ENCODE results near the gene TUT4. TPM values are rescaled to one million over a fixed set of nuclear protein-coding genes. Genes with fewer than 3 reads are reported as not detected.

Gene TUT4
- total and polyA plus RNA-seq, 4 donors, result 16.4 to 142 (median 28.5) TPM

DNA sequence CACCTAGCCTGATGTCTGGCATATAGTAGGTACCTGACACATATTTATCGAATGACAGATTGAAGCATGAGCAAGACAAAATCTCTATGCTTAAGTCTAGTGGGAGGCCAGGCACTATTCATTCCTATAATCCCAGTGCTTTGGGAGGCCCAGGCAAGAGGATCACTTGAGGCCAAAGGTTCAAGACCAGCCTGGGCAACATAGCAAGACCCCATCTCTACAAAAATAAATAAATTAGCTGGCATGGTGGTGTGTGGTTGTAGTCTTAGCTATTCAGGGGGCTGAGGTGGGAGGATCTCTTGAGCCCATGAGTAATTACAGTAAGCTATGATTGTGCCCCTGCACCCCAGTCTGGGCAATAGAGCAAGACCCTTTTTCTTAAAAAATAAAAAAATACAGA is 23.2 kb upstream of the TUT4 start:
- 95 to 100% methylated on average over 1 of the region's 1 CpG for WGBS, 2 donors
- no peaks in the 10 kb centered on the region for H3K27me3 ChIP-seq (ENCODE audit: control insufficient read depth in 3 of 3, insufficient read depth in 3 of 3, low read length in 2 of 3)
- H3K4me1 ChIP-seq (ENCODE audit: control insufficient read depth in 5 of 5, insufficient read depth in 5 of 5, low read length in 5 of 5), result peaks cover 0 to 3% (median 0%) of the 10 kb centered on the region in 5 donors
- no peak overlapping the region for H3K9ac ChIP-seq (ENCODE audit: insufficient read depth in 1 of 2, low read length in 2 of 2)
- ATAC-seq (ENCODE audit: insufficient read depth, low FRiP score) (no peak), DNase-seq (no peak)
- TF ChIP-seq, protein P1, sequence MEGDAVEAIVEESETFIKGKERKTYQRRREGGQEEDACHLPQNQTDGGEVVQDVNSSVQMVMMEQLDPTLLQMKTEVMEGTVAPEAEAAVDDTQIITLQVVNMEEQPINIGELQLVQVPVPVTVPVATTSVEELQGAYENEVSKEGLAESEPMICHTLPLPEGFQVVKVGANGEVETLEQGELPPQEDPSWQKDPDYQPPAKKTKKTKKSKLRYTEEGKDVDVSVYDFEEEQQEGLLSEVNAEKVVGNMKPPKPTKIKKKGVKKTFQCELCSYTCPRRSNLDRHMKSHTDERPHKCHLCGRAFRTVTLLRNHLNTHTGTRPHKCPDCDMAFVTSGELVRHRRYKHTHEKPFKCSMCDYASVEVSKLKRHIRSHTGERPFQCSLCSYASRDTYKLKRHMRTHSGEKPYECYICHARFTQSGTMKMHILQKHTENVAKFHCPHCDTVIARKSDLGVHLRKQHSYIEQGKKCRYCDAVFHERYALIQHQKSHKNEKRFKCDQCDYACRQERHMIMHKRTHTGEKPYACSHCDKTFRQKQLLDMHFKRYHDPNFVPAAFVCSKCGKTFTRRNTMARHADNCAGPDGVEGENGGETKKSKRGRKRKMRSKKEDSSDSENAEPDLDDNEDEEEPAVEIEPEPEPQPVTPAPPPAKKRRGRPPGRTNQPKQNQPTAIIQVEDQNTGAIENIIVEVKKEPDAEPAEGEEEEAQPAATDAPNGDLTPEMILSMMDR (IDR thresholded peaks at IDR 0.05; ENCODE audit: control extremely low read depth, extremely low read depth), result no peak
- peaks cover 0 to 3% (median 0%) of the 10 kb centered on the region in 4 donors for H3K9me3 ChIP-seq (ENCODE audit: control insufficient read depth in 4 of 4, insufficient read depth in 3 of 4, low read length in 3 of 4)
- H3K4me3 ChIP-seq, result no peak overlapping the region
- H3K27ac ChIP-seq (ENCODE audit: low read depth in 1 of 2, low read length in 1 of 2), result no peak overlapping the region
- H3K36me3 ChIP-seq (ENCODE audit: control insufficient read depth in 4 of 4, insufficient read depth in 4 of 4, low read length in 4 of 4), result no peaks in the 10 kb centered on the region

DNA sequence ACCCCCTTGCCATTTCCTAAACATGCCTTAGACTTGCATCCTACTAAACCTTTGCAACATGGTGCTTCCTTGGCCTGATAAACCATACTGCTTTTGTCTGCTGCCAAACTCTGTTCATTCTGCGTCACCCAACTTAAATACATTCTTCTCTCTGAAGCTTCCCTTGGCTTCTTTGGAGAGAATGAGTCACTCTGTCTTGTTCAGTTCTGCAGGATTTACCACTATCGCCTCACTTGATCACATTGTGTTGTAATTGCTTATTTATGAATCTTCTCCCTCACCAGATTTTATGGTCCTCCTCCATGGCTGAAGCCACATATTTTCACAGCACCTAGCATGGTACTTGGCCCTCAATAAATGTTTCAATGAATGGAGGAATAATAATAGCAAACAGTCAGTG is 21.7 kb upstream of the TUT4 start:
- 77 to 91% methylated on average over 2 of the region's 2 CpGs for WGBS, 2 donors
- ATAC-seq (ENCODE audit: insufficient read depth, low FRiP score), result peak; percentile 41

DNA sequence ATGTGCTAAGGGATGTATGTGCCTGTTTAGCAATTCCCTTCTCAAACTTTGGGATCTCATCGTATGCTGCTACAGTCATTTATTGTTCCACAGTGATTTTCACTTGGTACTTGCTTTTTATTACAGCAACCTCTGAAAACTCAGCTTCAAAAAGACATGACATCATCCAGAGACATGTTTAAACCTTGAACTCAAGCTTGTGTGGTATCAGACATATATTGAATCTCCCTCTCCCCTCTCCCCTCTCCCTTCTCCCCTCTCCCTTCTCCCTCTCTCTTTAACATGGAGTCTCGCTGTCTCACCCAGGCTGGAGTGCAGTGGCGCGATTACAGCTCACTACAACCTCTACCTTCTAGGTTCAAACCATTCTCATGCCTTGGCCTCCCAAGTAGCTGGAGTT is 19.5 kb upstream of the TUT4 start:
- Histone ChIP-seq H3K9me3 (ENCODE audit: control insufficient read depth in 4 of 4, insufficient read depth in 3 of 4, low read length in 3 of 4) (no peaks in the 10 kb centered on the region), H3K4me1 (ENCODE audit: control insufficient read depth in 5 of 5, insufficient read depth in 5 of 5, low read length in 5 of 5) (peaks cover 0 to 15% (median 3%) of the 10 kb centered on the region in 5 donors), H3K27ac (ENCODE audit: low read depth in 1 of 2, low read length in 1 of 2) (no peak overlapping the region), H3K9ac (ENCODE audit: insufficient read depth in 1 of 2, low read length in 2 of 2) (peak overlapping the region in 1 of 2 donors; percentile 26), H3K4me3 (no peak overlapping the region), H3K27me3 (ENCODE audit: control insufficient read depth in 3 of 3, insufficient read depth in 3 of 3, low read length in 2 of 3) (no peaks in the 10 kb centered on the region), H3K36me3 (ENCODE audit: control insufficient read depth in 4 of 4, insufficient read depth in 4 of 4, low read length in 4 of 4) (no peaks in the 10 kb centered on the region)
- 96 to 97% methylated on average over 4 of the region's 4 CpGs for WGBS, 2 donors
- no peak for DNase-seq
- TF ChIP-seq, protein P1 (IDR thresholded peaks at IDR 0.05; ENCODE audit: control extremely low read depth, extremely low read depth), result no peak
- ATAC-seq (ENCODE audit: insufficient read depth, low FRiP score), result no peak

More for the DNA sequence above, 21.7 kb upstream of the TUT4 start:
- no peak overlapping the region for H3K4me3 ChIP-seq
- H3K27ac ChIP-seq (ENCODE audit: low read depth in 1 of 2, low read length in 1 of 2), result no peak overlapping the region
- peaks cover 0 to 3% (median 0%) of the 10 kb centered on the region in 4 donors for H3K9me3 ChIP-seq (ENCODE audit: control insufficient read depth in 4 of 4, insufficient read depth in 3 of 4, low read length in 3 of 4)
- TF ChIP-seq, protein P1 (IDR thresholded peaks at IDR 0.05; ENCODE audit: control extremely low read depth, extremely low read depth), result no peak
- DNase-seq, result no peak
- no peak overlapping the region for H3K9ac ChIP-seq (ENCODE audit: insufficient read depth in 1 of 2, low read length in 2 of 2)
- peaks cover 0 to 4% (median 2%) of the 10 kb centered on the region in 5 donors for H3K4me1 ChIP-seq (ENCODE audit: control insufficient read depth in 5 of 5, insufficient read depth in 5 of 5, low read length in 5 of 5)
- no peaks in the 10 kb centered on the region for H3K27me3 ChIP-seq (ENCODE audit: control insufficient read depth in 3 of 3, insufficient read depth in 3 of 3, low read length in 2 of 3)
- H3K36me3 ChIP-seq (ENCODE audit: control insufficient read depth in 4 of 4, insufficient read depth in 4 of 4, low read length in 4 of 4), result no peaks in the 10 kb centered on the region

DNA sequence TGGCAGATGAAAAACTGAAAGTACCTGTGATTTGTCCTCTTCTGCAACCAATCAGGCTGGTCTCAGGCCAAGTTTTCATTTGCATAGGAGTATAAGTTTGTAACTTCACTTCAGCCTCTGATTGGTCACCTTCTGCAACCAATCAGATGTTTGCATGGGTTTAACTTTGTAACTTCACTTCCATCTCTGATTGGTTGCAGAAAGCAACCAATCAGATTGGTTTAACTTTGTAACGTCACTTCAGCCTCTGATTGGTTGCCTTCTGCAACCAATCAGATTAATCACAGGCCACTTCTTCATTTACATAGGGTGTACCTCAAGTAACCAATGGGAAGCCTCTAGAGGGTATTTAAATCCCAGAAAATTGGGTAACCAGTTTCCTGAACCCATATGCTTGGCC is 18.9 kb upstream of the TUT4 start:
- WGBS, 2 donors, result 62 to 72% methylated on average over 1 of the region's 1 CpG
- Histone ChIP-seq H3K4me3 (no peak overlapping the region), H3K27me3 (ENCODE audit: control insufficient read depth in 3 of 3, insufficient read depth in 3 of 3, low read length in 2 of 3) (no peaks in the 10 kb centered on the region), H3K4me1 (ENCODE audit: control insufficient read depth in 5 of 5, insufficient read depth in 5 of 5, low read length in 5 of 5) (peaks cover 0 to 17% (median 3%) of the 10 kb centered on the region in 5 donors), H3K27ac (ENCODE audit: low read depth in 1 of 2, low read length in 1 of 2) (no peak overlapping the region), H3K9me3 (ENCODE audit: control insufficient read depth in 4 of 4, insufficient read depth in 3 of 4, low read length in 3 of 4) (no peaks in the 10 kb centered on the region), H3K9ac (ENCODE audit: insufficient read depth in 1 of 2, low read length in 2 of 2) (no peak overlapping the region), H3K36me3 (ENCODE audit: control insufficient read depth in 4 of 4, insufficient read depth in 4 of 4, low read length in 4 of 4) (no peaks in the 10 kb centered on the region)
- no peak for ATAC-seq (ENCODE audit: insufficient read depth, low FRiP score)
- TF ChIP-seq, protein P1 (IDR thresholded peaks at IDR 0.05; ENCODE audit: control extremely low read depth, extremely low read depth), result no peak
- peak in 1 of 3 donors; percentile 33 for DNase-seq

All from lung (tissue), 12 donors.